WI38 (cell line): ENCODE results near the gene CEP135.
"Not testable (repeated sequence)": the region's sequence is repeated elsewhere in the genome, so short reads cannot be mapped to it uniquely, and the experiment has no call there.

Experiments used
- H3K4me3 ChIP-seq: 2 replicates; pipeline ENCODE4 v1.5.1; 2011; ENCODE audit warnings: low read depth, mild to moderate bottlenecking, control low read depth, low read length
- TF ChIP-seq, protein P1 (sequence below): IDR thresholded peaks from 2 replicates; pipeline ENCODE4 v1.5.1; 2012; ENCODE audit warnings: low read depth, mild to moderate bottlenecking, control low read depth, low read length

CEP135 gene

DNA sequence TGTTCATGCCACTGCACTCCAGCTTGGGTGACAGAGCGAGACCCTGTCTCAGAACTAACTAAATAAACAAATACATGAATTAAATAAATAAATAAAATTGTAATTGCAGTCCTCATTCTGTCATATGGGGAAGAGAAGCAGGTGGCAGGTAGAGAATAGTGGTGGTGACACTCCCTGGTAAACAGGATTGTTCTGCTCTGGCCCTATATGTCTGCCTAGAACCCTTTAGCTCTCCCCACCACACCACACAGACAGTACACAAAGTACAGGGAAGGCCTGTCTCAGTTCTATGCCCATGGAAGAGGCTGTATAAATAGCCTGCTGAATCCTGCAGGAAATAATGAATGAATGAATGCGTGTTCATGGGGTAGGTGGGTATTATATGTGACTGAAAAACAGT lies 117.7 kb downstream of the CEP135 start:
- no peak overlapping the region for H3K4me3 ChIP-seq
- TF ChIP-seq, protein P1, sequence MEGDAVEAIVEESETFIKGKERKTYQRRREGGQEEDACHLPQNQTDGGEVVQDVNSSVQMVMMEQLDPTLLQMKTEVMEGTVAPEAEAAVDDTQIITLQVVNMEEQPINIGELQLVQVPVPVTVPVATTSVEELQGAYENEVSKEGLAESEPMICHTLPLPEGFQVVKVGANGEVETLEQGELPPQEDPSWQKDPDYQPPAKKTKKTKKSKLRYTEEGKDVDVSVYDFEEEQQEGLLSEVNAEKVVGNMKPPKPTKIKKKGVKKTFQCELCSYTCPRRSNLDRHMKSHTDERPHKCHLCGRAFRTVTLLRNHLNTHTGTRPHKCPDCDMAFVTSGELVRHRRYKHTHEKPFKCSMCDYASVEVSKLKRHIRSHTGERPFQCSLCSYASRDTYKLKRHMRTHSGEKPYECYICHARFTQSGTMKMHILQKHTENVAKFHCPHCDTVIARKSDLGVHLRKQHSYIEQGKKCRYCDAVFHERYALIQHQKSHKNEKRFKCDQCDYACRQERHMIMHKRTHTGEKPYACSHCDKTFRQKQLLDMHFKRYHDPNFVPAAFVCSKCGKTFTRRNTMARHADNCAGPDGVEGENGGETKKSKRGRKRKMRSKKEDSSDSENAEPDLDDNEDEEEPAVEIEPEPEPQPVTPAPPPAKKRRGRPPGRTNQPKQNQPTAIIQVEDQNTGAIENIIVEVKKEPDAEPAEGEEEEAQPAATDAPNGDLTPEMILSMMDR, result no peak

GRCh38 chr4:56067826-56068225 lies 119.1 kb downstream of the CEP135 start:
- TF ChIP-seq, protein P1, result no peak
- H3K4me3 ChIP-seq, result no peak overlapping the region

- H3K4me3 ChIP-seq, result not testable (repeated sequence)
Observed at GRCh38 chr4:56072730-56073129, 124.0 kb downstream of the CEP135 start.

GRCh38 chr4:56077676-56078075 lies 128.9 kb downstream of the CEP135 start:
- TF ChIP-seq, protein P1, result no peak

GRCh38 chr4:56078866-56079265 lies 130.1 kb downstream of the CEP135 start:
- H3K4me3 ChIP-seq, result no peak overlapping the region
- TF ChIP-seq, protein P1, result no peak

More at GRCh38 chr4:56077676-56078075, 128.9 kb downstream of the CEP135 start:
- no peak overlapping the region for H3K4me3 ChIP-seq

DNA sequence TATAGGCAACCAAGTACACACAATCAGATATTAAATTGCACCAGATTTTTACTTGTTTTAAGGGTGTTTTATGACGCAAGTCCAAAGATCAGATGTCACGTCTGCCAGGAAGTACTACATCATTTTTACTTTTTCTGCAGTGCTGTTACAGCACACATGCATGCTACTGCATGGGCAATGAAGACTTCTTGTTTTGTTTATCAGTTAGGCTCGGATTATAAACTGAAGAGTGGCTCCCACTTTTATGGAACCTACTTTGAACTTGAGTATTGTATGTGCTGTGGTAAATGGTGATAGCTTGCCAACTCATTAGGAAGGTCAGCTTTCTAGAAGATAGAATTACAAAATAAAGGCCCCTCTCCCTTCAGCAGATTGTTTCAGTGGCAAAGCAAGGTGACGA lies 131.6 kb downstream of the CEP135 start:
- TF ChIP-seq, protein P1, result no peak
- no peak overlapping the region for H3K4me3 ChIP-seq

- H3K4me3 ChIP-seq, result no peak overlapping the region
- TF ChIP-seq, protein P1, result no peak
Observed at GRCh38 chr4:56082829-56083228, 134.1 kb downstream of the CEP135 start.
